ENCODE measurements around the gene VSIG2. TPM values are rescaled to one million over a fixed set of nuclear protein-coding genes. Genes with fewer than 3 reads are reported as not detected.

Gene VSIG2
- total and polyA plus RNA-seq, 9 donors: 0.30 to 27.1 (median 1.2) TPM; not detected in 1

DNA sequence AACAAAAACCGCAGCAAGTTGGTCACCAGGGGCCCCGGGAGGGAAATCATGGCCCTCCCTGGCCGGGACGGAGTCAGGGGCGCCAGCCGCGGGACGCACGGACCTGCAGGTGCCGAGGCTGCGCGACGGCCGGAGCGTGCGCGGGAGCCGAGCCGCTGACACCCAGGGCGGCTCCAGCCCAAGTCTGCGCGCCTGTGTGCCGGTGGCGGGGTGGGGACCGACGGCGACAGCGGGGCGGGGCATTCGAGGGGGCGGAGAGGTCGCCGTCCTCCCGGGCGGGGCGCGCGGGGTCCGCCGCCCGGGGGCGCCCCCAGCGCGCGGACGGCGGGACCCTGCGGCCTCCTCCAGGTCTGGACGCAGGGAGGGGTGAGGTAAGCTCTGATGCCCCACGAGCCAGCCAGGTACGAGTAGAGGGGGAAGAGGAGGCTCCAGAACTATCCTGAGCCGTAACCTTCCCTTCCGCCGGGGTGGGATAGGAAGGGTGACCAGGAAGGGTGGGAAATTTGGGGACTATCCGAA is 10.1 kb upstream of the VSIG2 start, which contains the start of gene ESAM:
Gene ESAM (minus strand): TSS at position 186 of the 519 bp plus-strand sequence. CDS start 136 bp downstream, at position 50.
- no peak for TF ChIP-seq POLR2A (IDR thresholded peaks at IDR 0.05)
- TF ChIP-seq CTCF (IDR thresholded peaks at IDR 0.05): no peak
- no peak for TF ChIP-seq EP300 (IDR thresholded peaks at IDR 0.05)
- Histone ChIP-seq H3K4me3 (peak within 1 kb of the TSS; percentile 41), H3K27ac (peak within 1 kb of the TSS in 1 of 2 donors; percentile 56), H3K27me3 (peaks cover 7% of the 10 kb centered on the region), H3K36me3 (no peaks in the 10 kb centered on the region), H3K9me3 (no peaks in the 10 kb centered on the region), H3K4me1 (ENCODE audit: insufficient read depth) (peaks cover 4% of the 10 kb centered on the region)
- 1 to 2% (median 1%) methylated on average over 21 to 55 of the region's 55 CpGs for WGBS, 3 donors
- intact Hi-C loops (cut with DNase I): loop anchor here in 3 of 4 donors (2.0 to 10.0 kb wide), 5 partner anchors 75 to 95 kb away; partner anchors contain the start of genes SIAE (in 1 of the 3) and SPA17 (in 1 of the 3)
- no peak for DNase-seq

DNA sequence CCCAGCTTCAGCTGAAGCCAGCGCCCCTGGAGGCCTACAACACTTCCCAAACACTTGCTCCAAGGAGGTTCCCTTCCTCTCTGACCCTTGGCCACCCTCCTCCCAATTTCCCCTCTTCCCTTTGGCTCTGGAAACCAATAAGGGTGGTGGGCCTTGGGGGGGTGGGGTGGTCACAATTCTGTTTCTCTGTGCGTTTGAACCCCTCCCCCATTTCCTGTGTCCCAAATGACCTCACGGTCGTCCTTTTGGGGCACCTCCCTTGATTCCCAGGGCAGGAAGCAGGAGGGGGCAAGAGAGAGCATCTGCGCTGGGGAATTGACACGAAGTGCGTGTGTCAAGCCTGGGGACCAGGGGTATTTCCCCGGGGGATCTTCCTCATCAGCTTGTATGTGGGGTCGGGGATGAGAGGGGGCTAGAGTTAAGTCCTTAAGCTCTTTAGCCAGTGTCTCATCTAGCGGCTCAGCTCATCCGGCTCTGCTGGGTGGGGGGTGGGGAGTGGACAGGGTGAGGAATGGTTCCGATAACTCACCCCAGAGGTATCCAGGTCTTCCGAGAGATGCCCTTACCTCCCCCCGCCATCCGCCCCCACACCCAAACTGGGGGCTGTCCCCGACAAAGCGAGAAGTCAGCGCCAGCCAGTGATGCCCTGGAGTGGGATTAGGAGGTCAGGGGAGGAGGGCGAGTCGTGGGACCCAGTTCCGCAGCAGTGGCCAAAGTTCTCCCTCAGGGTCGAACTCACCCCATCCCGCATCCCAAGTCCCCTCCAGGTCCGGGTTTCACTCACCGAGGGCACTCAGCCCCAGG is 9.4 kb upstream of the VSIG2 start:
- DNase-seq: no peak
- 8 to 15% (median 13%) methylated on average over 22 to 25 of the region's 25 CpGs for WGBS, 3 donors
- peak overlapping the region; percentile 41 for H3K4me3 ChIP-seq
- no peaks in the 10 kb centered on the region for H3K36me3 ChIP-seq
- TF ChIP-seq EP300 (IDR thresholded peaks at IDR 0.05): no peak
- no peak for TF ChIP-seq CTCF (IDR thresholded peaks at IDR 0.05)
- TF ChIP-seq POLR2A (IDR thresholded peaks at IDR 0.05): no peak
- H3K27ac ChIP-seq: peak overlapping the region in 1 of 2 donors; percentile 56
- intact Hi-C loops (cut with DNase I): loop anchor here in 3 of 4 donors (2.0 to 10.0 kb wide), 5 partner anchors 76 to 94 kb away; partner anchors contain the start of genes SIAE (in 1 of the 3) and SPA17 (in 1 of the 3)
- no peaks in the 10 kb centered on the region for H3K9me3 ChIP-seq
- peaks cover 4% of the 10 kb centered on the region for H3K4me1 ChIP-seq (ENCODE audit: insufficient read depth)
- peaks cover 7% of the 10 kb centered on the region for H3K27me3 ChIP-seq

DNA sequence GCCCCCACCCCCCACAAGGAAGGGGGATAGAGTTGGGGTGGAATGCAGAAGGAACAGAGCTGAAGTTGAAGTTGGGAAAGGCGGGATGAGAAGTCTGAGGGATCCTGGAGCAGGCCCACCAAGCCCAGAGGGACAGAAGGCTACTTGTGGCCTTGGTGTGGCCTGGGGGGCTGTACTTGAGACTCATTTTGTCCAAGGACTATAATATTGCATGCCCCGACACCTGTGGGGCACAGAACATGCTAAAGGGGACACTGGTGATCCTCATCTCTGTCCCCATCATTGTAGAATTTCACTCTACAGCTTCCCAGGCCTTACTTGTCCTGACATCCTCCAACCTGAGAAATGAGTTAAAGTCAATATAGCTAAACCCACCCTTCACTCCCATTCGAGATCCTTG is 8.8 kb upstream of the VSIG2 start:
- TF ChIP-seq CTCF (IDR thresholded peaks at IDR 0.05) (no peak), POLR2A (IDR thresholded peaks at IDR 0.05) (no peak), EP300 (IDR thresholded peaks at IDR 0.05) (no peak)
- intact Hi-C loops (cut with DNase I): loop anchor here in 3 of 4 donors (5.0 to 10.0 kb wide), 3 partner anchors 76 to 94 kb away; no protein-coding TSS in a partner anchor
- peak overlapping the region in 1 of 2 donors; percentile 9 for H3K27ac ChIP-seq
- 38 to 51% (median 40%) methylated on average over 3 of the region's 3 CpGs for WGBS, 3 donors
- H3K4me3 ChIP-seq: peak overlapping the region; percentile 15
- H3K36me3 ChIP-seq: no peaks in the 10 kb centered on the region
- no peaks in the 10 kb centered on the region for H3K9me3 ChIP-seq
- H3K4me1 ChIP-seq (ENCODE audit: insufficient read depth): peaks cover 4% of the 10 kb centered on the region
- DNase-seq: no peak
- peaks cover 7% of the 10 kb centered on the region for H3K27me3 ChIP-seq

GRCh38 chr11:124760205-124760652 is 8.2 kb upstream of the VSIG2 start:
- Histone ChIP-seq H3K4me1 (ENCODE audit: insufficient read depth) (peaks cover 4% of the 10 kb centered on the region), H3K27me3 (peaks cover 7% of the 10 kb centered on the region), H3K36me3 (no peaks in the 10 kb centered on the region), H3K9me3 (no peaks in the 10 kb centered on the region), H3K4me3 (peak overlapping the region; percentile 15), H3K27ac (peak overlapping the region; percentile 9 to 19)
- WGBS, 3 donors: 4 to 8% (median 4%) methylated on average over 25 of the region's 25 CpGs
- DNase-seq: no peak
- TF ChIP-seq POLR2A (IDR thresholded peaks at IDR 0.05): no peak
- no peak for TF ChIP-seq CTCF (IDR thresholded peaks at IDR 0.05)
- TF ChIP-seq EP300 (IDR thresholded peaks at IDR 0.05): no peak
- intact Hi-C loops (cut with DNase I): loop anchor here in 3 of 4 donors (5.0 to 10.0 kb wide), 3 partner anchors 77 to 93 kb away; no protein-coding TSS in a partner anchor
